Choroid plexus epithelial cell (primary cell): Measurements from ENCODE around the gene CHMP4B.

Experiments
- DNase-seq: peaks from one replicate; pipeline ENCODE4 v3.0.0-alpha.2; 2010; ENCODE audit warnings: low read depth
- H3K4me3 ChIP-seq: 2 replicates; pipeline ENCODE4 v1.5.1; 2011; ENCODE audit warnings: low read depth, mild to moderate bottlenecking, control low read depth, low read length, moderate library complexity
- TF ChIP-seq, protein P1 (sequence below): conservative IDR thresholded peaks from 2 replicates; pipeline ENCODE4 v1.5.1; 2011; ENCODE audit warnings: low read depth, mild to moderate bottlenecking, control low read depth, inconsistent platforms, low read length, moderate library complexity

Gene CHMP4B

DNA sequence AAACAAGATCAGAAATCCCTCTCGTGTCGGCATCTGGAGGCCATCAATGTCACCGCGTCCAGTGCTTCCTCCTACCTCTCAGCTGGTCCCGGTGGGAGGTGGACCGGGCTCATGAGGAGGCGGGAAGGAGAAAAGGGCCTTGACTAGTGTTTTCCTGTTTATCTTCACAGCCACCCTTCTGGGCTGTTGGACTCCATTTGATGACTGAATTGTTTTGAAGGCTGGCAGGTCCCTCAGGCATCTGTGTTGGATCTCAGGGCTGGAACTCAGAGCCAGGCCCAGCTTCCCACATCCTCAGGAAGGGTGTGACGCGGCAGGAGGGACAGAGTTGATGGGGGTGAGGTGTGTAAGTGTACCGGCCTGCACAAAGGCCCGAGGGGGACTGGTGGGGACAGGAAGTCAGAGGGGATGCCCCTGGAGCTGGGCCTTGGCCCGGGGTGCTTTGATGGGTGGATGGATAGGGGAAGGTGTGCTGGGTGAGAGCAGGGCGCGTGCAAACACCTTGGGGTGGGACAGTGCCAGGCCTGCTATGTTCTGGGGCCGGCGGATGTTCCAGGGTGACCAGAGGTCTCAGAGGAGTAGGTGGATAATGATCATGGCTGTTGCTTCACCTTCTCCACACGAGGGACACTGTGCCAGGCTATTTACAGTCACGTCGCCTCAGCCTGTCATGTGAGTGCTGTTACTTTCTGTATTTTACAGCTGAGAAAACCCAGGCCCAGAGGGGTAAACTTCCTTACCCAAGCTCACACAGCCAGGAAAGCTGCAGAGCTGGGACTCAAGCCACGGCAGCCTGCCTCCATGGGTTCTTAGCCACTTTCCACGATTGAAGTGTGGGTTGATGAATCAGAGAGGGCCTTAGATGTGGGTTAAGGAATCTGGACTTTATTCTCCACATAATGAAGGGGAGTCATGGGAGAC lies 17.9 kb upstream of the CHMP4B start:
- DNase-seq: no peak
- TF ChIP-seq, protein P1, sequence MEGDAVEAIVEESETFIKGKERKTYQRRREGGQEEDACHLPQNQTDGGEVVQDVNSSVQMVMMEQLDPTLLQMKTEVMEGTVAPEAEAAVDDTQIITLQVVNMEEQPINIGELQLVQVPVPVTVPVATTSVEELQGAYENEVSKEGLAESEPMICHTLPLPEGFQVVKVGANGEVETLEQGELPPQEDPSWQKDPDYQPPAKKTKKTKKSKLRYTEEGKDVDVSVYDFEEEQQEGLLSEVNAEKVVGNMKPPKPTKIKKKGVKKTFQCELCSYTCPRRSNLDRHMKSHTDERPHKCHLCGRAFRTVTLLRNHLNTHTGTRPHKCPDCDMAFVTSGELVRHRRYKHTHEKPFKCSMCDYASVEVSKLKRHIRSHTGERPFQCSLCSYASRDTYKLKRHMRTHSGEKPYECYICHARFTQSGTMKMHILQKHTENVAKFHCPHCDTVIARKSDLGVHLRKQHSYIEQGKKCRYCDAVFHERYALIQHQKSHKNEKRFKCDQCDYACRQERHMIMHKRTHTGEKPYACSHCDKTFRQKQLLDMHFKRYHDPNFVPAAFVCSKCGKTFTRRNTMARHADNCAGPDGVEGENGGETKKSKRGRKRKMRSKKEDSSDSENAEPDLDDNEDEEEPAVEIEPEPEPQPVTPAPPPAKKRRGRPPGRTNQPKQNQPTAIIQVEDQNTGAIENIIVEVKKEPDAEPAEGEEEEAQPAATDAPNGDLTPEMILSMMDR: no peak
- no peak overlapping the region for H3K4me3 ChIP-seq

DNA sequence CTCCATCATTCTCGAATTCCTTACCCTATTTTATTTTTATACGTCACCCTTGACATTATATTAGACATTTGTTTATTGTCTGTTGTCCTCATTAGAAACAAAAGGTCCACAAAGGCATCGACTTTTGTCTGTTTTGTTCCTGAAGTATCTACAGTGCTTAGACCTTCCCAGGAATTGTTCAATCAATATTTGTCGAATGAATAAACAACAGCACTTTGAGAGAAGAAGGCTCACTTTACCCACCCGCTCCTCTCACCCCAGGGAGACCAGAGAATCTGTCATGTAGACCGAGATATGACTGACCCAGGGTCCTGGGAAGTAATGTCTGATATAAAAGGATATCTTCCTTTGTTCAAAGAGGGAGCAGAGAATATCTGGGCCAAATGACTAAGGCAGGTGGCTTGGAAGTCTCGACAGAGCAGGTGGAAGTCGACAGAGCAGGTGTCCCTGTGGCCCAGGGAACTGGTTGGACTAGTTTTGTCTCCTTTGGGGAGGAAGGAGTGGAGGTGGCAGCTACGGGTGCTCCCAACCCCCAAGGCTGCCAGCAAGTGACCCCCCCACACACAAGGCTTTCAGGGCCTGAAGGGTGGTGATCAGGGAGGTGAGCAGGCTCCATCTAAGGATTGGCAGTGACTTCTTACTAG lies 14.8 kb upstream of the CHMP4B start:
- TF ChIP-seq, protein P1: no peak
- H3K4me3 ChIP-seq: no peak overlapping the region
- no peak for DNase-seq

DNA sequence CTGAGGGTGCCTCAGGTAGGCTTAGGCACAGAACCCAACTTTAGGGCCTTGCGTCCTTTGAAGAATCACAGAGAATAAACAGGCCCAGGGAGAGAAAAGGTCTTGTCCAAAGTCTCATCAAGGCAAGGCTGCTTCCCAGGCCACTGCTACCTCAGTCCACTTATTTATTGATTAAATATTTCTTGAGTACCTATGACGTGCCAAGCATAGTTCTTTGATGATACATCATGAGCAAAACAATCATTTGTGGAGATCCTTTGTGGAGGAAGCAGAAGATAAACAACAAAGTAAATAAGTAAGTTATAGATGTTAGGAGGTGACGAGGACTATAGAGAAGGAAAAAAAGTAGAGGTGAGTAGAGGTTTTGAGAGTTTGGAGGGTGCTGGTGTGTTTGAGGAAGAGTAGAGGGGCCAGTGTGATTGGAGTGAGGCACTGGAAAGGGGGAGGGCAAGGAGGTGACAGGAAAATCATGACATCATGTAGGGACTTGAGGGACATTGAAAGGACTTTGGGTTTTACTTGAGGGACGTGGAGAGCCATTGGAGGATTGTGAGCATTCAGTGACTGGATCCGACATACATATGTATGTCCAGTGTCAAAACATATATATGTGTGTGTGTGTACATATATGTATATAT lies 14.1 kb upstream of the CHMP4B start:
- TF ChIP-seq, protein P1: no peak
- no peak overlapping the region for H3K4me3 ChIP-seq
- no peak for DNase-seq

DNA sequence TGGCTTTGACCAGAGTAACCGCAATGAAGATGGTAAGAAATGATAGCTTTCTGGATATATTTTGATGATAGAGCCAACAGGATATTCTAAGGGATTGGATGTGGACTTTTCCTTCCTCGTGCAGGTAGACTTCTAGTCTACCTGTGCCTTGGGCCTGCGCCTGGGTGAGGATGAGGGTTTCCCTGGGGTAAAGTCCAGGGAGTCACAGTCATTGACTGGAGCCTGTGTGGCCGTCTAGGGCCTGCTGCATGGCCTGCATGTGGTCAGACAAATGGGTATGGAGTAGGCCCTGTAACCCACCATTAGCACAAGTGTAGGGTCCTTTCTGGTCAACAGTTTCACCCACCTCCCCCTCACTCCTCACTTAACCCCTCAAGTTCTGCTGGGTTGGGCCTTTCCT lies 12.7 kb upstream of the CHMP4B start:
- no peak overlapping the region for H3K4me3 ChIP-seq
- DNase-seq: no peak
- TF ChIP-seq, protein P1: no peak

DNA sequence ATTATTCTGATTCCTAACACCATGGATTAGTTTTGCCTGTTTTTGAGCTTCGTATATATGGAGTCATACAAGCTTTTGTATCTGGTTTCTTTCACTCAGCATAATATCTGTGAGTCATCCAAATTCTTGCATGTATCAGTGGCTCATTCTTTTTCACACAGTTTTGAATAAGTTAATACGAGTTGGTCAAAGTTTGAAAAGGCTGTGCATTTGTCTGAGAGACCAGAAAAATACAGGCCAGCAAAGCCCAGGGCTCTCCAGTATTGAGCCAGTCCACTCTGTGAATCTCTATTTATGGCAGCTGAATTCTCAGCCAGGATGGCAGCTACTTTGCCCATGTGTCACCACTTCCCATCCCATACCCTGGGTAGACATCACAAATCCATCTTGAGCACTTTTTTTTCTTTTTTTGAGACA lies 7.2 kb upstream of the CHMP4B start:
- H3K4me3 ChIP-seq: no peak overlapping the region
- DNase-seq: peak; percentile 77
- TF ChIP-seq, protein P1: no peak

DNA sequence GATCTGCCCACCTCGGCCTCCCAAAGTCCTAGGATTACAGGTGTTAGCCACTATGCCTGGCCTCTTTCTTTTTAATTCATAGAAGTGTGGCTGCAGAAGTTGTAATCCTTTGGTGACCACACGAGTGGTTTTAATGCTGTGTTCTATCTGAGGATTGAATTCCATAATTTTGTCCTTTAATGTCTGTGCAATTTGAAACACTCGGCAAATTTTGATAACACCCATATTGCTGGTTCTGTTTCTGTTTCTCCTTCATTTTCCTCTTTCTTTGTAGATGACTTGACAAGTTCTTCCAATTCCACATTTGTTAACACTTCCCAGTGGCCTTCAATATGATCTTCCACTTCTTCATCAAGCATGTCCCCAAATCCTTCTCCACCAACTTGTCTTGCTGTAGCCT lies 2.8 kb upstream of the CHMP4B start:
- no peak overlapping the region for H3K4me3 ChIP-seq
- TF ChIP-seq, protein P1: no peak
- DNase-seq: no peak
